Measurements from ENCODE around the gene TRAF1. TPM values are rescaled to one million over a fixed set of nuclear protein-coding genes. Genes with fewer than 3 reads are reported as not detected.

Gene TRAF1
- total and polyA plus RNA-seq, 4 donors, result 0.38 to 2.6 (median 0.71) TPM

- no peak for DNase-seq (ENCODE audit: low spot score)
- Histone ChIP-seq H3K27me3 (ENCODE audit: control insufficient read depth in 4 of 4, insufficient read depth in 4 of 4, low read length in 3 of 4) (no peaks in the 10 kb centered on the region), H3K9ac (ENCODE audit: low read depth in 1 of 2, low read length in 2 of 2) (no peak overlapping the region), H3K9me3 (ENCODE audit: control insufficient read depth in 4 of 4, low read length in 3 of 4) (no peaks in the 10 kb centered on the region), H3K27ac (ENCODE audit: low read depth in 1 of 2, low read length in 2 of 2) (no peak overlapping the region), H3K4me3 (ENCODE audit: low read depth in 1 of 3, low read length in 3 of 3) (no peak overlapping the region), H3K36me3 (ENCODE audit: control insufficient read depth in 4 of 4, insufficient read depth in 3 of 4, low read depth in 1 of 4, low read length in 3 of 4) (no peaks in the 10 kb centered on the region), H3K4me1 (ENCODE audit: control insufficient read depth in 4 of 4, insufficient read depth in 4 of 4, low read length in 3 of 4) (no peaks in the 10 kb centered on the region)
- WGBS, result 70% methylated on average over 3 of the region's 3 CpGs
- no peak for TF ChIP-seq HNF4G (IDR thresholded peaks at IDR 0.05)
- no peak for TF ChIP-seq RXRA (IDR thresholded peaks at IDR 0.05)
- TF ChIP-seq FOXA1 (IDR thresholded peaks at IDR 0.05), result no peak
- no peak for TF ChIP-seq HNF4A (conservative IDR thresholded peaks at IDR 0.05)
- no peak for TF ChIP-seq ATF3 (IDR thresholded peaks at IDR 0.05)
- TF ChIP-seq NR2F2 (IDR thresholded peaks at IDR 0.05), result no peak
- no peak for TF ChIP-seq SP1 (IDR thresholded peaks at IDR 0.05)
- TF ChIP-seq EGR1 (IDR thresholded peaks at IDR 0.05; ENCODE audit: low read depth in 2 of 2), result no peak
Observed at GRCh38 chr9:120885457-120885856, 41.1 kb downstream of the TRAF1 start.

GRCh38 chr9:120883608-120883996 is 43.0 kb downstream of the TRAF1 start:
- no peak for DNase-seq (ENCODE audit: low spot score)
- 85% methylated on average over 3 of the region's 3 CpGs for WGBS
- no peaks in the 10 kb centered on the region for H3K27me3 ChIP-seq (ENCODE audit: control insufficient read depth in 4 of 4, insufficient read depth in 4 of 4, low read length in 3 of 4)
- H3K36me3 ChIP-seq (ENCODE audit: control insufficient read depth in 4 of 4, insufficient read depth in 3 of 4, low read depth in 1 of 4, low read length in 3 of 4), result no peaks in the 10 kb centered on the region
- H3K4me1 ChIP-seq (ENCODE audit: control insufficient read depth in 4 of 4, insufficient read depth in 4 of 4, low read length in 3 of 4), result no peaks in the 10 kb centered on the region
- no peak overlapping the region for H3K4me3 ChIP-seq (ENCODE audit: low read depth in 1 of 3, low read length in 3 of 3)
- H3K27ac ChIP-seq (ENCODE audit: low read depth in 1 of 2, low read length in 2 of 2), result no peak overlapping the region
- TF ChIP-seq ATF3 (IDR thresholded peaks at IDR 0.05) (no peak), SP1 (IDR thresholded peaks at IDR 0.05) (no peak), HNF4G (IDR thresholded peaks at IDR 0.05) (no peak), TAF1 (conservative IDR thresholded peaks at IDR 0.05) (no peak), ZBTB33 (IDR thresholded peaks at IDR 0.05) (no peak), CTCF (IDR thresholded peaks at IDR 0.05; ENCODE audit: low read depth, low read length, missing input control) (no peak), FOXA1 (IDR thresholded peaks at IDR 0.05) (no peak), YY1 (IDR thresholded peaks at IDR 0.05) (no peak), RAD21 (IDR thresholded peaks at IDR 0.05) (no peak), HNF4A (conservative IDR thresholded peaks at IDR 0.05) (no peak), RXRA (IDR thresholded peaks at IDR 0.05) (no peak), NR2F2 (IDR thresholded peaks at IDR 0.05) (no peak), REST (IDR thresholded peaks at IDR 0.05) (no peak), FOXA2 (IDR thresholded peaks at IDR 0.05) (no peak), EGR1 (IDR thresholded peaks at IDR 0.05; ENCODE audit: low read depth in 2 of 2) (no peak), GABPA (IDR thresholded peaks at IDR 0.05 in 1 of 2, conservative IDR thresholded peaks at IDR 0.05 in 1 of 2) (no peak), MAX (IDR thresholded peaks at IDR 0.05) (no peak), JUND (IDR thresholded peaks at IDR 0.05) (no peak)
- no peaks in the 10 kb centered on the region for H3K9me3 ChIP-seq (ENCODE audit: control insufficient read depth in 4 of 4, low read length in 3 of 4)
- no peak overlapping the region for H3K9ac ChIP-seq (ENCODE audit: low read depth in 1 of 2, low read length in 2 of 2)

Measured in liver (tissue), 9 donors.